HUES64 (cell line): Measurements from ENCODE around the gene C5orf47.

Experiments used
- H3K27ac ChIP-seq: 2 replicates; pipeline ENCODE4 v1.7.0; 2013; ENCODE audit warnings: low read depth, low read length, inconsistent platforms
- H3K27me3 ChIP-seq: 2 replicates; pipeline ENCODE4 v1.6.1; 2013; ENCODE audit warnings: mild to moderate bottlenecking, low read length; ENCODE audit not compliant: insufficient read depth
- H3K36me3 ChIP-seq: 2 replicates; pipeline ENCODE4 v1.6.1; 2013; ENCODE audit warnings: mild to moderate bottlenecking, low read length; ENCODE audit not compliant: insufficient read depth
- H3K4me1 ChIP-seq: 2 replicates; pipeline ENCODE4 v1.6.1; 2013; ENCODE audit warnings: mild to moderate bottlenecking, low read length, moderate library complexity; ENCODE audit not compliant: insufficient read depth
- H3K4me3 ChIP-seq: 2 replicates; pipeline ENCODE4 v1.5.1; 2013; ENCODE audit warnings: mild to moderate bottlenecking, low read length, moderate library complexity
- H3K9ac ChIP-seq: 2 replicates; pipeline ENCODE4 v1.6.1; 2013; ENCODE audit warnings: mild to moderate bottlenecking, low read depth, low read length
- H3K9me3 ChIP-seq: 2 replicates; pipeline ENCODE4 v1.6.1; 2013; ENCODE audit warnings: low read depth, low read length; ENCODE audit not compliant: insufficient read depth
- WGBS: fragments of 150-250, 120-280 bp; methylation state at CpG from one replicate; pipeline ENCODE4 v1.1.7; 2013; ENCODE audit warnings: missing lambda C conversion rate; 5-methylcytosine and 5-hydroxymethylcytosine counted together

C5orf47 gene

DNA sequence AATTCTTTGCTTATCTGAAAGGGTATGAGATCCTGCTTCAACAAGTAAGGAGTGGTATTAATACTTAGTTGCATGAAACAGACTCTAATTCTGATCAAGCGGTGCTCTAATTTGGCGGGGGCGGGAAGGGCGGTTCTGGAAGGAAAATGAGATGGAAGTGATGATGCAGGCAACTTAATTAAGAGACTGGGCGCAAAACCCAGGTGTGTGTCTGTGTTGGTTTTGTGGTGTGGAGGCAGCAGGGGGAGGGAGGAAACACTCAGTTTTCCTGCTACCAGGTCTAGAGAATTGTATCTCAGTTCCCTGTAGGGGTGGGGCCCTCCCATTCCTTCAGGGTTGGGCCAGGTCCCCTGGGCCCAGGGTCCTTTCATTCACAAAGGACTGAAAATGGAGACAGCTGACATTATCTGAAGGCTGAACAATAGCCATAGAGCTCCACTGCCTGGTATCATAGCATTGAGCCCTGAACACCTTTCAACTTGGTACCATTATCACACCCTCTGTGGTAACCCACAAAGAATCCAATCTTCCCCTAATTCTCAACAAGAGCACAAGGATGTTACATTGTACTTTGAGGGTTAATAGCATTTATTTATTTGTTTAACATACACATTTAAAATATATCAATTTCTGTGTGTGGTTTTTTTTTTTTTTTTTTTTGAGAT lies 17.2 kb upstream of the C5orf47 start:
- no peak overlapping the region for H3K27ac ChIP-seq
- WGBS: 95% methylated on average over 5 of the region's 5 CpGs
- peaks cover 30% of the 10 kb centered on the region for H3K4me1 ChIP-seq

DNA sequence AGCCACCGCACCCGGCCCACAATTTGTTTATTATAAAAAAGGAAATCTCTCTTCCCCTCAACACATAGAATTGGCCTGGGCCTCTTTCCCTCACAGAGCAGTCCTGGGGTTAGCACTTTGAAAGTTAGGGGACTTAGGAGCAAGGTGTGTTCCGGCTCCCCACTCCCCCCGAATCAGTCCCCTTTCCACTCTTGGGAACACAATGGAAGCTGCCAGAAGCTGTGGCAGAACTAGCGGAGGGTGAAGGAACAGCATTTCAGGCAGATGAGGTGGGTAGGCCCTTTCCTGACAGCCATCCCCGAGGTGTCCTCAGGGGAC lies 16.4 kb upstream of the C5orf47 start:
- H3K9ac ChIP-seq: no peak overlapping the region
- no peaks in the 10 kb centered on the region for H3K9me3 ChIP-seq
- H3K27ac ChIP-seq: peak overlapping the region; percentile 38; the same call in 1 of the 2 replicates
- peaks cover 30% of the 10 kb centered on the region for H3K4me1 ChIP-seq
- no peaks in the 10 kb centered on the region for H3K36me3 ChIP-seq
- 74% methylated on average over 4 of the region's 6 CpGs for WGBS
- no peaks in the 10 kb centered on the region for H3K27me3 ChIP-seq
- H3K4me3 ChIP-seq: peak overlapping the region; percentile 48

More for the DNA sequence above, 17.2 kb upstream of the C5orf47 start:
- Histone ChIP-seq H3K9ac (no peak overlapping the region), H3K36me3 (no peaks in the 10 kb centered on the region), H3K27me3 (no peaks in the 10 kb centered on the region), H3K4me3 (no peak overlapping the region), H3K9me3 (no peaks in the 10 kb centered on the region)

DNA sequence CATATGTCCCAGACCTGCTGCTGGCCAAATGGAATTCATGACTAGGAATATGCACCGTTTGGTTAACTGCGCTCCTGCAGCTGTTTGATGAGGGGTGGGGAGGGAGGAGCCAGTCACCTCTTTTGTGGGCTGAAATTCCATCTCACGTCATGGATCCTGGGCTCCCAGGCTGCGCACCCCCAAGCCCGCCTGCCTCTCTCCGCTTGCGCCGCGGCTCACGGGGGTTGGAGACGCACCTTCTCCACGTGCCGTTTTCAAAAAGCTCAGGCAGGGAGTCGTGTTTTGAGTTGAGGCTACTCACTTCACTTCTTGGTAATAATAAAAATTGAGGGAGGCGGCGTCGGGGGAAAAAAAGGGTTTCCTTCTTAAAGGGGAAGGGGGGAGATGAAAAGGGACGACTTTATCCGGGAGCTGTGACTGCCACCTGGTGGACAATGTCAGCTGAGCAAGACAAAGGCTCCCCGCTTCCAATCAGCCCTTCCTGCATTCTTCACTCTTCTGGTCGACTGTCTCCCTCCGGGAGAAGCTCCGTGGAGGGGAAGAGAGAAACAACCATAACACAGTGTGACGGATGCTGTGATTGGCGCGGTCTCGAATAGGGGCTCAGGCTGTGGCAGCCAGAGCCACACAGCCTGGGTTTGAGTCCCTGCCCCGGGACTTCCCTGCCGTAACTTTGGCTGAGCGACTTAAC lies 15.9 kb upstream of the C5orf47 start:
- H3K27me3 ChIP-seq: no peaks in the 10 kb centered on the region
- H3K27ac ChIP-seq: peak overlapping the region; percentile 38
- no peaks in the 10 kb centered on the region for H3K36me3 ChIP-seq
- H3K9me3 ChIP-seq: no peaks in the 10 kb centered on the region
- 23% methylated on average over 30 of the region's 30 CpGs for WGBS
- H3K9ac ChIP-seq: peak overlapping the region; percentile 49
- peak overlapping the region; percentile 48 for H3K4me3 ChIP-seq
- H3K4me1 ChIP-seq: peaks cover 26% of the 10 kb centered on the region

DNA sequence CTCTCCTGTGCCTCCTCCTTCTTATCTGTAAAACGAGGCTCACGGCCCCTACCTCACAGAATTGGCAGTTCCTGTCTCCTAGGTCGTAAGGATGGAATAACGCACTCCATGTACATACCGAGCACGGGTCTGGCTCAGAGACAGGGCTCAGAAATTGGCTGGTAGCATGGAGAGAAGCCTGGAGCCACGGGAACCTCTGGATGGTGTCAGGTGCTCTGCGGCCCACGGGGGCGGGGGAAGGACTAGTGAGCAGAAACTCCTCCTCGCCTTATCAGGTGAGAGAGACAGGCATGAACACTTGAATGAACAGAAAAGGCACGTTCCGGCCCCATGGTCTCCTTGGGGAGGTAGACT lies 15.4 kb upstream of the C5orf47 start:
- Histone ChIP-seq H3K4me3 (peak overlapping the region; percentile 48), H3K4me1 (peaks cover 23% of the 10 kb centered on the region), H3K27ac (no peak overlapping the region), H3K27me3 (no peaks in the 10 kb centered on the region), H3K9me3 (no peaks in the 10 kb centered on the region), H3K9ac (peak overlapping the region; percentile 9; the same call in 1 of the 2 replicates), H3K36me3 (no peaks in the 10 kb centered on the region)
- 53% methylated on average over 13 of the region's 13 CpGs for WGBS

DNA sequence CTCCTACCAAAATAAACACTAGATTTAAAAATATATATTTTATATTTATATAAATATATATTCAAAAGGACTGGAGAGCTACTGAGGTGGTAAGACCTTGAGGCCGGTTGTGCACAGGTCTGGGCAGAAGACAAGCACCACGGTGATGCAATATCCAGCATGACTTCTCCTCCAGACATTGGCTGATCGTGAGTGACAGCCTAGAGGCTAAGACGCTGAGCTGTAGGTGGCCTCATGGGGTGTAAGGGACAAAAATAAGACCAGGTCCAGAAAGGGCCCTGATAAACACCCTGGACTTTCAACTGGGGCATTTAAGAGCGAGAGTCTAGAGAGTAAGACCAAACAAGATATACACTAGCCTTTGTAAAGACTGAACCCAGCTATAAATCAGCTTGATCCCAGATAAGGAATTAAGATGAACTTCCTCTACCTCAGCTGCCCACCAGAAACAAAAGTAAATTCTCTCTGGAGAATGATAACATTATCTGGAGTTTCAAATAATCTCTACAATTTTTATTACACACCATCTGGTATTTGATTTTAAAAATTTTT lies 14.2 kb upstream of the C5orf47 start:
- 92% methylated on average over 5 of the region's 5 CpGs for WGBS

DNA sequence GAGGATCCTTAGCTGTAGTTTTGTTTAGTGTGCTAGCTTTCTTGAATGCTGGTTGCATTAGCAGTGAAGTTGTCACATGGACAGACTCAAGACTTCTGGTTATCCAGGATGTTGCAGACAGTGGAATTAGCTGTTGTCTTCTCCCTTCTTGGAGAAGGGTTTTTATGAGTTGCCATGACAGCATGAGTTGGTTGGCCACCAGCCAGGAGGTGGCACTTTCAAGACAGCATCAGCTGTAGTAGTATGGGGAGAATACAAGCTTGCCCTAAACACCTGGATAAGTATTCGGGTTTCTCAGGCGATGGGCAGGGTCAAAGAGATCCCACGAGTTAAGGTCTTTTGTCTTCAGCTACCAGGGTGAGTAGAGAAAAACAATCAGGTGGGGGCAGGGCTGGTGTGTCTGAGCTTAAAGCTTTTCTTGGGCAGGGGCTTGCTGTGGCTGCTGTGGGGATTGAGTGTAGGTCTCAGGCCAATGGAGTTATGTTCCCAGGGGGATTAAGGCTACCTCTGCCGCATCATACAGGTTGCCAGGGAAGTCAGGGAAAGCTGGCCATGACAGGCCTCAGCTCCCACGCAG lies 7.7 kb upstream of the C5orf47 start:
- H3K27ac ChIP-seq: no peak overlapping the region
- 52% methylated on average over 5 of the region's 5 CpGs for WGBS
- no peak overlapping the region for H3K9ac ChIP-seq
- peaks cover 11% of the 10 kb centered on the region for H3K4me1 ChIP-seq
- H3K36me3 ChIP-seq: no peaks in the 10 kb centered on the region
- H3K4me3 ChIP-seq: no peak overlapping the region
- H3K27me3 ChIP-seq: no peaks in the 10 kb centered on the region
- peaks cover 6% of the 10 kb centered on the region; the same call in 1 of the 2 replicates for H3K9me3 ChIP-seq

More for the DNA sequence above, 14.2 kb upstream of the C5orf47 start:
- H3K4me3 ChIP-seq: no peak overlapping the region
- no peak overlapping the region for H3K9ac ChIP-seq
- peaks cover 14% of the 10 kb centered on the region for H3K4me1 ChIP-seq
- H3K9me3 ChIP-seq: no peaks in the 10 kb centered on the region
- H3K27me3 ChIP-seq: no peaks in the 10 kb centered on the region
- H3K27ac ChIP-seq: no peak overlapping the region
- no peaks in the 10 kb centered on the region for H3K36me3 ChIP-seq

DNA sequence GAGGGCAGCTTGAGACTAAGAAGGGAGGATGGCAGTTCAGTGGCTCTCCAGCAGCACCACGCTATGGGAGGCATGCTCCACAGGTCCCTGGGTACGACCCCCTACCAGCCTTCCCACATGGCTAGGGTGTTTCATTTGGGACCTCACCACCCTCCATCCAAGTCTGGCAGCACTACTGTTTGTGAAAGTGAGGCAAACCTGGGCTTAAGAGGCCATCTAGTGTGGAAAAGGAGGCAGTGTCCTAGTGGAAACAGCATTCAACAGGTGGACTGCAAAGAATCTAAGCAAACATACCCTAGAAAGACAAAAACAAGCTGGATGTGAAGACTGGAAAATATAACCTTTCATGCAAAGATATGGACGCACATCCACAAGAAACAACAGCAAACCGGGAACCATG lies 4.8 kb upstream of the C5orf47 start:
- peaks cover 6% of the 10 kb centered on the region; the same call in 1 of the 2 replicates for H3K9me3 ChIP-seq
- no peaks in the 10 kb centered on the region for H3K27me3 ChIP-seq
- H3K4me1 ChIP-seq: peaks cover 11% of the 10 kb centered on the region
- no peaks in the 10 kb centered on the region for H3K36me3 ChIP-seq
- H3K27ac ChIP-seq: no peak overlapping the region
- H3K4me3 ChIP-seq: no peak overlapping the region
- no peak overlapping the region for H3K9ac ChIP-seq
- WGBS: 81% methylated on average over 4 of the region's 4 CpGs

DNA sequence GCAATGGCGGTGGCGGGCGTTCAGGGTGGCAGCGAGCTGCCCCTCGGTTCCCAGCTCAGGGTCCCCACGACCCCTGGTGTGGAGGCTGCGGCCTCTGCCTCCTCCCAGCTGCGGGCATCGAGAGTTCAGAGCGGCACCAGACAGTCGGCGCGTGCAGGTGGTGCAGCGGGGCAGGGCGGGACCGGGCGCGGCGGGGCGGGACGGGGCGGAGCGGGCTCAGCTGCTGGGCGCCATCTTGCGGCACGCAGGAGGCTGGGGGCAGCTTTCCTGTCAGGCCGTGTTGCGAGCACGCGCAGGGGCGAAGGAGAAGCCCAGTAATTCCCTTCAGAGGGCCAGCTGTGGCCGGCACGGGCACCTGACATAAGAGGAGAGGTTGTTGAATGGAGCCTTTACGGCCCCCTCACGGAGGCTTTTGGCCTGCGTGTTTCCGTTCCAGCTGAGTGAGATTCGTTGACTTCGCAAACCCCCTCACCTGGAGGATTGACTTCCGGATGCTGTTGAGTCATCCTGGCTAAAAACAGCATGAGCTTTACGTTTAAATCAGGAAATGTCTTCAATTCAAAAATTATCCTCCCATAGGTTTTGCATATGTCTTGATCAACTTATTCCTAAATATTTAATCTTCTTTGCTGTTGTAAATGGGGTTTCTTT lies 587 bp downstream of the C5orf47 start:
- Histone ChIP-seq H3K4me1 (no peaks in the 10 kb centered on the region), H3K27ac (no peak overlapping the region), H3K9me3 (no peaks in the 10 kb centered on the region), H3K9ac (no peak overlapping the region), H3K27me3 (no peaks in the 10 kb centered on the region), H3K4me3 (no peak overlapping the region), H3K36me3 (no peaks in the 10 kb centered on the region)
- WGBS: 96% methylated on average over 41 of the region's 41 CpGs

DNA sequence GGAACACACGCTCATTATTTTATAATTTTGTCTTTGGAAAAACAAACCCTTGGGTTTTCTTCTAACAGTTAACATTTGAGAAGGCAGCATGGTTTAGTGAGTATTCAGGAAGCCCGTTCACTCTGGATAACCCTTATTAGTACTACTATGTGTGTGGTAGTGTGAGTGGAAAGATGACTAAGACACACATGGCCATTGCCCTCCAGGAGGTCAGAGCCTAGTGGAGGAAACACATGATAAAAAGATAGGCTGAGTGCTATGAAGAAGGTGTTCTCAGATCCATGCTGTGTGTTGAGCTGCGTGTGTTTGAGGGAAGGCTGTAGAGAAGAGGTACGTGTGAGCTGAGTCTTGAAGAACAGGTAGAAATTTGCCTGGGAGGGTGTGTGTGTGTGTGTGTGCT lies 8.4 kb downstream of the C5orf47 start:
- Histone ChIP-seq H3K9me3 (no peaks in the 10 kb centered on the region), H3K27me3 (no peaks in the 10 kb centered on the region; the same call in 1 of the 2 replicates), H3K4me3 (no peak overlapping the region), H3K27ac (no peak overlapping the region), H3K36me3 (no peaks in the 10 kb centered on the region), H3K9ac (no peak overlapping the region), H3K4me1 (no peaks in the 10 kb centered on the region)
- 90% methylated on average over 4 of the region's 4 CpGs for whole genome bisulfite sequencing

DNA sequence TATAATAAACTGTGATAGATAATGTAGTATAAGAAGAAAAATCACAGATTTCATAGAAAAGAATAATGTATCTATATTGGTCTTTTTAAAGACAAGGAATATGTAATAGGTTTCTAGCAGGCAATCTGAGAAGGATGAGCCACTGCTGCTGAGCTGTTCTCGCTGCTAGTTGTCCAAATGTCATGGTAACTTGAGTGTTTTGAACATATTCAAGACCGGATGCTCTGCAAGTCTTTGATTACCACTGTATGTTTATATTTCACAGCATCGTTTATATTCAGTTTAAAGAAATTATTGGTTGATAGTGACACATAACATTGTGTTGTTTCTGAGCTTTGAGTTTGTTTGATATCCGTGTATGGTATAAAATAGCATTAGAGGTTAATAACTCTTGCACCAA lies 9.6 kb downstream of the C5orf47 start:
- no peak overlapping the region for H3K9ac ChIP-seq
- H3K9me3 ChIP-seq: no peaks in the 10 kb centered on the region
- H3K36me3 ChIP-seq: no peaks in the 10 kb centered on the region
- 95% methylated on average over 4 of the region's 4 CpGs for WGBS
- H3K27me3 ChIP-seq: no peaks in the 10 kb centered on the region; the same call in 1 of the 2 replicates
- no peak overlapping the region for H3K27ac ChIP-seq
- no peaks in the 10 kb centered on the region for H3K4me1 ChIP-seq
- no peak overlapping the region for H3K4me3 ChIP-seq

DNA sequence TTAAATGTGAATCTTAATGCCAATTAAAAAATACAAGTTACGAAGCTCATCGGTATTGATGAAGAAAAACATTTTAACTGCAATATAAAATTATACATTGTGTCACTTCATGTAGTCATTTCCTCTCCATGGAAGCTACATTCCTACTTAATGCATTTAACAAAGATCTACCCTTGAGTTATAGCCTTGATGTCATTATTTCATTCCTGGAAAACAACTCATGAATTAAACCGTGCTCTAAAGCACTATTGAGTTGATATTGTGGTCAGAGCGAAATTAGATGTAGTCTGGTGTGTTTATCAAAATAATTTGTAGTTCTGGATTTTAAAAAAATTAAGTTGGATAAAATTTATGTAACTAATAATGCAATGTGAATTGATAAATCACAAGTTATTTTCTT lies 11.1 kb downstream of the C5orf47 start:
- WGBS: 90% methylated on average over 3 of the region's 4 CpGs
- H3K9ac ChIP-seq: no peak overlapping the region
- no peaks in the 10 kb centered on the region for H3K9me3 ChIP-seq
- no peak overlapping the region for H3K27ac ChIP-seq
- no peaks in the 10 kb centered on the region for H3K36me3 ChIP-seq
- H3K27me3 ChIP-seq: no peaks in the 10 kb centered on the region; the same call in 1 of the 2 replicates
- no peak overlapping the region for H3K4me3 ChIP-seq
- H3K4me1 ChIP-seq: no peaks in the 10 kb centered on the region
